A549 treated with AZD9567 at 1 μM for 4 hours (cell line): ENCODE measurements around the gene DYSF. TPM values are rescaled to one million over a fixed set of nuclear protein-coding genes. Genes with fewer than 3 reads are reported as not detected.

Experiments used
- total RNA-seq: library from RNA; stranded (reverse); fragments of 200-300 nt; extraction: Qiagen RNA extraction; gene quantifications from 5 replicates; pipeline ENCODE4 v1.2.3, GENCODE V29; 2022; ENCODE audit not compliant: insufficient read depth

DYSF gene
- total RNA-seq = 0.54 to 4.0 TPM (median 0.64 TPM) in 5 replicates

DNA sequence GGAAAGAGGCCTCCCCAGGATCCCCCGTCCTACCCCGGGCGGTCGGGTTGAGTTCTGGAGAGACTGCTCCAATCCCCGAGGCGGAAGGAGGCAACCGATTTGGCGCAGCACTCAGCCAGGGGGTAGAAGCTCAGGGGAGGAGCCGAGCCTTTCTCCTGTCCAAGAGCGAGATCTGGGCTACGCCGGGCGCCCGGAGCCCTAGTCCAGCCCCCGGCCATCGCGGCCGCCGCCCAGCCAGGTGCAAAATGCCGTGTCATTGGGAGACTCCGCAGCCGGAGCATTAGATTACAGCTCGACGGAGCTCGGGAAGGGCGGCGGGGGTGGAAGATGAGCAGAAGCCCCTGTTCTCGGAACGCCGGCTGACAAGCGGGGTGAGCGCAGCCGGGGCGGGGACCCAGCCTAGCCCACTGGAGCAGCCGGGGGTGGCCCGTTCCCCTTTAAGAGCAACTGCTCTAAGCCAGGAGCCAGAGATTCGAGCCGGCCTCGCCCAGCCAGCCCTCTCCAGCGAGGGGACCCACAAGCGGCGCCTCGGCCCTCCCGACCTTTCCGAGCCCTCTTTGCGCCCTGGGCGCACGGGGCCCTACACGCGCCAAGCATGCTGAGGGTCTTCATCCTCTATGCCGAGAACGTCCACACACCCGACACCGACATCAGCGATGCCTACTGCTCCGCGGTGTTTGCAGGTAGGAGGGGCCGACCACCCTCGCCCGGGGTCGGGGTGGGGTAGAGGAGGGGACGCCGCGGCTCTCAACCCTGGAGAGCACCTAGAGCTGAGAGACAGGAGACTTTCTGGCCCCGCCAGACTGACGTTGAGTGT, at the start of gene DYSF:
DYSF (plus strand) TSS at position 158 of the 817 bp plus-strand sequence.

Other genes with a start within 250 kb of the DYSF start
- 0.22 to 0.37 TPM (median 0.32 TPM) in 4 of 5 replicates, not detected in the other for gene PAIP2B, start 226.5 kb upstream of the DYSF start, total RNA-seq
- 56.0 to 70.5 TPM (median 61.6 TPM) in 5 replicates for gene ZNF638, start 121.8 kb upstream of the DYSF start, total RNA-seq